WTC11 (cell line): Measurements from ENCODE around the gene CNPY4. TPM values are rescaled to one million over a fixed set of nuclear protein-coding genes. Genes with fewer than 3 reads are reported as not detected.

ENCODE experiments used
- ATAC-seq: fragments of 200-7000 bp; cut with Tn5 transposase; 2 replicates; pipeline ENCODE4 v1.10.0; 2021; ENCODE audit warnings: mild to moderate bottlenecking, moderate library complexity
- Bru-seq: library from RNA; stranded (reverse); fragments of 400-500 nt; gene quantifications from one replicate; lab custom pipeline; 2021; lab: Mats Ljungman, UMichigan
- CTCF ChIA-PET: fragments of 300-600 bp; sonication (Branson Sonifier 250); formaldehyde crosslinking; loops from one replicate; lab custom pipeline; 2021; ENCODE audit warnings: antibody characterized with exemption; lab: Charles Lee
- POLR2A ChIA-PET: fragments of 350-600 bp; sonication (Branson Sonifier 250); formaldehyde crosslinking; loops from one replicate; lab custom pipeline; 2021; ENCODE audit warnings: antibody characterized with exemption; lab: Charles Lee
- DNase-seq: peaks from one replicate; pipeline ENCODE4 v3.0.0; 2021; ENCODE audit warnings: low spot score
- H3K27ac Mint-ChIP-seq: 2 replicates; pipeline ENCODE4 v1.8.0; 2021; ENCODE audit warnings: mixed read lengths
- H3K27me3 Mint-ChIP-seq: 2 replicates; pipeline ENCODE4 v1.8.0; 2021; ENCODE audit warnings: low read depth, mild to moderate bottlenecking, moderate library complexity, mixed read lengths
- H3K36me3 Mint-ChIP-seq: 2 replicates; pipeline ENCODE4 v1.8.0; 2021; ENCODE audit warnings: mixed read lengths
- H3K4me1 Mint-ChIP-seq: 2 replicates; pipeline ENCODE4 v1.8.0; 2022; ENCODE audit warnings: mixed read lengths
- H3K4me3 Mint-ChIP-seq: 2 replicates; pipeline ENCODE4 v1.8.0; 2021; ENCODE audit warnings: mild to moderate bottlenecking, moderate library complexity, mixed read lengths
- H3K9me3 Mint-ChIP-seq: 2 replicates; pipeline ENCODE4 v1.8.0; 2021; ENCODE audit warnings: mixed read lengths
- ARID4B ChIP-seq: sonication (generic); formaldehyde crosslinking; IDR thresholded peaks from 2 replicates; pipeline ENCODE4 v1.8.0; 2023; ENCODE audit warnings: missing genetic modification reagents, mild to moderate bottlenecking, borderline replicate concordance
- ATF1 ChIP-seq: sonication (generic); formaldehyde crosslinking; IDR thresholded peaks from 2 replicates; pipeline ENCODE4 v1.8.1; 2023; ENCODE audit warnings: mild to moderate bottlenecking, moderate library complexity, missing genetic modification reagents
- CREM ChIP-seq: sonication (generic); formaldehyde crosslinking; IDR thresholded peaks from 2 replicates; pipeline ENCODE4 v1.8.1; 2022; ENCODE audit warnings: mild to moderate bottlenecking, missing genetic modification reagents, moderate library complexity
- CTCF ChIP-seq: fragments of 200-600 bp; IDR thresholded peaks from 2 replicates; pipeline ENCODE4 v1.8.0; 2022; ENCODE audit warnings: antibody characterized with exemption
- E2F4 ChIP-seq: sonication (generic); formaldehyde crosslinking; IDR thresholded peaks from 2 replicates; pipeline ENCODE4 v1.8.1; 2022; ENCODE audit warnings: low read depth, mild to moderate bottlenecking, moderate library complexity, missing genetic modification reagents, borderline replicate concordance
- EMX1 ChIP-seq: fragments of 250-450 bp; sonication (Bioruptor Pico); IDR thresholded peaks from 2 replicates; pipeline ENCODE4 v1.8.0; 2021; ENCODE audit warnings: mild to moderate bottlenecking
- ESRRA ChIP-seq: sonication (generic); formaldehyde crosslinking; IDR thresholded peaks from 2 replicates; pipeline ENCODE4 v1.8.1; 2022; ENCODE audit warnings: mild to moderate bottlenecking, missing genetic modification reagents, borderline replicate concordance
- GTF2I ChIP-seq: fragments of 250-450 bp; sonication (Bioruptor Pico); conservative IDR thresholded peaks from 2 replicates; pipeline ENCODE4 v1.4.0; 2021; ENCODE audit warnings: mild to moderate bottlenecking
- IRF2 ChIP-seq: sonication (generic); formaldehyde crosslinking; IDR thresholded peaks from 2 replicates; pipeline ENCODE4 v1.8.0; 2022; ENCODE audit warnings: low read depth, missing genetic modification reagents, borderline replicate concordance
- JUN ChIP-seq: sonication (generic); formaldehyde crosslinking; IDR thresholded peaks from 2 replicates; pipeline ENCODE4 v1.8.0; 2023; ENCODE audit warnings: mild to moderate bottlenecking, missing genetic modification reagents
- NR2C2 ChIP-seq: sonication (generic); formaldehyde crosslinking; IDR thresholded peaks from 2 replicates; pipeline ENCODE4 v1.8.0; 2022; ENCODE audit warnings: mild to moderate bottlenecking, missing genetic modification reagents
- NR3C1 ChIP-seq: sonication (generic); formaldehyde crosslinking; conservative IDR thresholded peaks from 2 replicates; pipeline ENCODE4 v1.8.1; 2023; ENCODE audit warnings: low read depth, mild to moderate bottlenecking, missing genetic modification reagents
- OVOL2 ChIP-seq: fragments of 250-450 bp; sonication (Bioruptor Pico); IDR thresholded peaks from 2 replicates; pipeline ENCODE4 v1.9.0; 2021; ENCODE audit warnings: mild to moderate bottlenecking, borderline replicate concordance
- SOX15 ChIP-seq: fragments of 250-450 bp; sonication (Bioruptor Pico); IDR thresholded peaks from 2 replicates; pipeline ENCODE4 v1.9.0; 2021; ENCODE audit warnings: mild to moderate bottlenecking
- ZNF138 ChIP-seq: sonication (generic); formaldehyde crosslinking; conservative IDR thresholded peaks from 2 replicates; pipeline ENCODE4 v1.8.1; 2022; ENCODE audit warnings: mild to moderate bottlenecking, moderate library complexity, missing genetic modification reagents
- ZNF396 ChIP-seq: fragments of 250-450 bp; sonication (Bioruptor Pico); IDR thresholded peaks from 2 replicates; pipeline ENCODE4 v1.8.0; 2021; ENCODE audit warnings: mild to moderate bottlenecking, moderate library complexity, borderline replicate concordance
- ZNF416 ChIP-seq: fragments of 250-450 bp; sonication (Bioruptor Pico); IDR thresholded peaks from 2 replicates; pipeline ENCODE4 v1.9.0; 2021; ENCODE audit warnings: mild to moderate bottlenecking, inconsistent platforms
- ZNF425 ChIP-seq: fragments of 250-450 bp; sonication (Bioruptor Pico); conservative IDR thresholded peaks from 2 replicates; pipeline ENCODE4 v1.9.0; 2021; ENCODE audit warnings: mild to moderate bottlenecking
- ZNF671 ChIP-seq: fragments of 250-450 bp; sonication (Bioruptor Pico); IDR thresholded peaks from 2 replicates; pipeline ENCODE4 v1.8.0; 2021; ENCODE audit warnings: mild to moderate bottlenecking
- long read RNA-seq, 3 experiments: library from RNA in 1 of 3; library from capped mRNA in 1 of 3; library from polyadenylated mRNA in 1 of 3; unstranded in 2 of 3; stranded (forward) in 1 of 3; transcript quantifications; one replicate each; pipeline ENCODE4 v2.0.0, GENCODE V29; 2021
- total RNA-seq: library from RNA; stranded (reverse); gene quantifications from 3 replicates; pipeline ENCODE4 v1.2.3, GENCODE V29; 2021
- TF ChIP-seq, protein P1 (sequence below): sonication (generic); formaldehyde crosslinking; IDR thresholded peaks from 2 replicates; pipeline ENCODE4 v1.8.1; 2023; ENCODE audit warnings: mild to moderate bottlenecking, moderate library complexity, missing genetic modification reagents
- TF ChIP-seq, protein P2 (sequence below): sonication (generic); formaldehyde crosslinking; IDR thresholded peaks from 2 replicates; pipeline ENCODE4 v1.8.0; 2023; ENCODE audit warnings: missing genetic modification reagents

The CNPY4 gene, protein sequence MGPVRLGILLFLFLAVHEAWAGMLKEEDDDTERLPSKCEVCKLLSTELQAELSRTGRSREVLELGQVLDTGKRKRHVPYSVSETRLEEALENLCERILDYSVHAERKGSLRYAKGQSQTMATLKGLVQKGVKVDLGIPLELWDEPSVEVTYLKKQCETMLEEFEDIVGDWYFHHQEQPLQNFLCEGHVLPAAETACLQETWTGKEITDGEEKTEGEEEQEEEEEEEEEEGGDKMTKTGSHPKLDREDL
- total RNA-seq (14.3 to 15.1 TPM (median 14.6 TPM) in 3 replicates), Bru-seq, nascent RNA (percentile 57 among the genes with signal in this experiment)
- long read RNA-seq, experiment 1, transcript CNPY4-201 (6 exons, 1,502 nt): major isoform, 20 of 29 reads
- long read RNA-seq, experiment 1, partial matches to known transcripts: 1 of 29 reads
- long read RNA-seq, experiment 1, other reads (novel, unspliced or antisense): 7 of 29 reads
- long read RNA-seq, experiment 2, transcript CNPY4-201 (6 exons, 1,502 nt): major isoform, 8 of 15 reads
- long read RNA-seq, experiment 2, partial matches to known transcripts: 4 of 15 reads
- long read RNA-seq, experiment 2, other reads (novel, unspliced or antisense): 3 of 15 reads
- long read RNA-seq, experiment 3, transcript CNPY4-201 (6 exons, 1,502 nt): major isoform, 16 of 22 reads
- long read RNA-seq, experiment 3, partial matches to known transcripts: 2 of 22 reads
- long read RNA-seq, experiment 3, other reads (novel, unspliced or antisense): 4 of 22 reads

GRCh38 chr7:100119072-100119969 lies at the start of gene CNPY4, which contains the start of gene TAF6:
TSS of gene CNPY4 (plus strand) at chr7:100119634. CDS start at chr7:100119745, 111 bp downstream.
TSS of gene TAF6 (minus strand) at chr7:100119358. CDS start at chr7:100114209, 5,149 bp downstream.
- CTCF ChIA-PET: interaction anchor here (1.6 kb wide), 1 partner anchor 11 kb away, joined by 8 read pairs; no protein-coding TSS in a partner anchor
- Mint-ChIP-seq H3K27me3 (no peaks in the 10 kb centered on the region), H3K36me3 (peaks cover 2% of the 10 kb centered on the region; the same call in 1 of the 2 replicates), H3K27ac (peak within 1 kb of the TSS; percentile 96), H3K4me3 (peak within 1 kb of the TSS; percentile 98), H3K4me1 (peaks cover 15% of the 10 kb centered on the region), H3K9me3 (no peaks in the 10 kb centered on the region)
- DNase-seq: peak; percentile 97
- POLR2A ChIA-PET: interaction anchor here (1.8 kb wide), 1 partner anchor 18 kb away, joined by 9 read pairs; the partner anchor contains the start of genes AP4M1 and MCM7
- ATAC-seq: peak; percentile 78
- TF ChIP-seq ATF1 (CRISPR knock-in tag): 0 out of 2 replicates have a peak, but pooled peaks have one; percentile 59
- TF ChIP-seq ZNF138: no peak
- no peak for TF ChIP-seq E2F4 (CRISPR knock-in tag)
- peak; percentile 48; the same call in 1 of the 2 replicates for TF ChIP-seq ESRRA (CRISPR knock-in tag)
- TF ChIP-seq NR2C2 (CRISPR knock-in tag): no peak
- TF ChIP-seq CTCF: no peak
- TF ChIP-seq EMX1 (CRISPR knock-in tag): no peak
- no peak; the same call in 1 of the 2 replicates for TF ChIP-seq ARID4B (CRISPR knock-in tag)
- TF ChIP-seq JUN (CRISPR knock-in tag): no peak
- no peak for TF ChIP-seq NR3C1
- TF ChIP-seq, protein P1, sequence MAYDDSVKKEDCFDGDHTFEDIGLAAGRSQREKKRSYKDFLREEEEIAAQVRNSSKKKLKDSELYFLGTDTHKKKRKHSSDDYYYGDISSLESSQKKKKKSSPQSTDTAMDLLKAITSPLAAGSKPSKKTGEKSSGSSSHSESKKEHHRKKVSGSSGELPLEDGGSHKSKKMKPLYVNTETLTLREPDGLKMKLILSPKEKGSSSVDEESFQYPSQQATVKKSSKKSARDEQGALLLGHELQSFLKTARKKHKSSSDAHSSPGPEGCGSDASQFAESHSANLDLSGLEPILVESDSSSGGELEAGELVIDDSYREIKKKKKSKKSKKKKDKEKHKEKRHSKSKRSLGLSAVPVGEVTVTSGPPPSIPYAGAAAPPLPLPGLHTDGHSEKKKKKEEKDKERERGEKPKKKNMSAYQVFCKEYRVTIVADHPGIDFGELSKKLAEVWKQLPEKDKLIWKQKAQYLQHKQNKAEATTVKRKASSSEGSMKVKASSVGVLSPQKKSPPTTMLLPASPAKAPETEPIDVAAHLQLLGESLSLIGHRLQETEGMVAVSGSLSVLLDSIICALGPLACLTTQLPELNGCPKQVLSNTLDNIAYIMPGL (CRISPR knock-in tag): peak; percentile 42; the same call in 1 of the 2 replicates
- peak; percentile 46; the same call in 1 of the 2 replicates for TF ChIP-seq CREM (CRISPR knock-in tag)
- 0 out of 2 replicates have a peak, but pooled peaks have one; percentile 43 for TF ChIP-seq ZNF416 (CRISPR knock-in tag)
- no peak for TF ChIP-seq GTF2I (CRISPR knock-in tag)
- no peak for TF ChIP-seq ZNF396 (CRISPR knock-in tag)
- TF ChIP-seq ZNF425: no peak
- TF ChIP-seq, protein P2, sequence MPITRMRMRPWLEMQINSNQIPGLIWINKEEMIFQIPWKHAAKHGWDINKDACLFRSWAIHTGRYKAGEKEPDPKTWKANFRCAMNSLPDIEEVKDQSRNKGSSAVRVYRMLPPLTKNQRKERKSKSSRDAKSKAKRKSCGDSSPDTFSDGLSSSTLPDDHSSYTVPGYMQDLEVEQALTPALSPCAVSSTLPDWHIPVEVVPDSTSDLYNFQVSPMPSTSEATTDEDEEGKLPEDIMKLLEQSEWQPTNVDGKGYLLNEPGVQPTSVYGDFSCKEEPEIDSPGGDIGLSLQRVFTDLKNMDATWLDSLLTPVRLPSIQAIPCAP: no peak
- no peak for TF ChIP-seq ZNF671 (CRISPR knock-in tag)
- no peak for TF ChIP-seq IRF2 (CRISPR knock-in tag)
- no peak for TF ChIP-seq SOX15 (CRISPR knock-in tag)
- TF ChIP-seq OVOL2 (CRISPR knock-in tag): no peak; the same call in 1 of the 2 replicates
